ENCODE data around the gene SPAG6. TPM values are rescaled to one million over a fixed set of nuclear protein-coding genes. Genes with fewer than 3 reads are reported as not detected.

SPAG6 gene
- total and polyA plus RNA-seq, 2 of the 8 experiments (the other 6 are each of a cell fraction or from before 2014, with no cell fraction given) = 0.14 TPM; not detected in 1

DNA sequence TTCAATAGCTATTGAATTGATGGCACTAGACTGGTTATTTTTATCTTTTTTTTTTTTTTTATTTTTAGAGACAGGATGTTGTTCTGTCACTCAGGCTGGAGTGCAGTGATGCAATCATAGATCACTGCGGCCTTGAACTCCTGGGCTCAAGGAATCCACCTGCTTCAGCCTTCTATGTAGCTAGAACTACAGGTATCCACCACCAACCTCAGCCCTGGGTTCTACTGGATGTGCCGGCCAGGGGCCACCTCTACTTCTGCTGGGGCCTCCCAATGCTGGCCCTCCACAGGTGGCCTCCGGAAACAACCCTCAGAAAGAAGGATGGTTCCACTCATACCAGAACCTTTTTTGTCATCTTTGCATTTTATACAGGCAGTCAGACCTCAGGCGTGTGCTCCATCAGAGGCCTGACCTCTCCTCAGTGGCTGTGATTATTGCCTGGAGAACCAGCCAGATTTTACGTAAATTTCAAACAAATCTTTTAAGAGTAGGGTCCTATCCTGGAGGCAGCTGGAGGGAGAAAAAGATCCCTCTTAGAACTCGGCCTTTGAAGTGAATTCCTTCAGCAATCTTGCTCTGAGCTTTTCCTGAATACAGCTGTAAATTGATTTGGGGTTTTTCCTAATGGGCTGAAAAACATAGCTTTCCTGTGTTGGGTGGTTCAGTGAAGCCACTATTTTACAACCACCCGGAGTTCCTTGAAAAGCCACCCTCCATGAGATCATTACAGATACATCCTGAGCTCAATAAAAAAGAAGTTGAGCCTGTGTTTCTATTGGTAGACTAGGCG, 110.0 kb downstream of the SPAG6 start:
- H4K20me1 ChIP-seq (replicated peaks in 1 of 2; ENCODE audit: control insufficient read depth in 1 of 2, insufficient read depth in 2 of 2, low read length in 2 of 2) = no peaks in the 10 kb centered on the region
- H3K4me1 ChIP-seq (replicated peaks in 1 of 4; ENCODE audit: control insufficient read depth in 3 of 4, insufficient read depth in 4 of 4, low read length in 3 of 4) = no peaks in the 10 kb centered on the region
- no peaks in the 10 kb centered on the region for H3K79me2 ChIP-seq (ENCODE audit: control insufficient read depth in 1 of 2, insufficient read depth in 2 of 2, low read length in 2 of 2)
- FAIRE-seq = no peak
- H3K79me1 ChIP-seq (ENCODE audit: low read depth, low read length) = no peaks in the 10 kb centered on the region
- peak overlapping the region; percentile 66; the same call in 1 of the 2 replicates for H4K8ac ChIP-seq (ENCODE audit: extremely low read depth, insufficient read depth, low read length)
- no peak overlapping the region for H3K18ac ChIP-seq (ENCODE audit: extremely low read depth, low read length)
- H2BK5ac ChIP-seq (ENCODE audit: low read depth, low read length) = no peak overlapping the region
- POLR2A ChIA-PET (ENCODE audit: partially characterized antibody) = no interaction called here
- H3K9me3 ChIP-seq (ENCODE audit: insufficient read depth in 2 of 2, low read depth in 1 of 2, low read length in 1 of 2) = no peaks in the 10 kb centered on the region
- DNase-seq (ENCODE audit: low read depth in 1 of 2, low spot score in 2 of 2) = no peak
- H4K5ac ChIP-seq (ENCODE audit: insufficient read length, low read depth, low read length) = no peak overlapping the region
- no peak overlapping the region for H3K9ac ChIP-seq (replicated peaks in 1 of 4; ENCODE audit: extremely low read depth in 1 of 4, low read depth in 3 of 4, low read length in 3 of 4)
- no peak overlapping the region for H2BK20ac ChIP-seq (ENCODE audit: low read length)
- no peak overlapping the region for H2AFZ ChIP-seq (ENCODE audit: low read length)
- H3K23me2 ChIP-seq (ENCODE audit: low read depth, low read length) = no peaks in the 10 kb centered on the region
- H2BK12ac ChIP-seq (ENCODE audit: low read depth, low read length) = no peak overlapping the region
- no peak overlapping the region for H2AK5ac ChIP-seq (ENCODE audit: low read depth, low read length)
- no peak overlapping the region for H3K23ac ChIP-seq (ENCODE audit: insufficient read length)
- H4K91ac ChIP-seq (replicated peaks; ENCODE audit: insufficient read length, low read length) = no peak overlapping the region
- no peak overlapping the region for H3K14ac ChIP-seq (ENCODE audit: insufficient read length)
- no peak overlapping the region for H3K27ac ChIP-seq (ENCODE audit: low read depth, low read length)
- H3K56ac ChIP-seq (replicated peaks; ENCODE audit: insufficient read length, low read depth, low read length) = no peak overlapping the region
- H3K4me2 ChIP-seq (ENCODE audit: insufficient read depth in 1 of 2, low read depth in 2 of 2, low read length in 2 of 2) = no peak overlapping the region
- no peak overlapping the region for H2BK120ac ChIP-seq (replicated peaks; ENCODE audit: low read depth, low read length)
- WGBS, 2 experiments (ENCODE audit: extremely low coverage in 1 of 2, insufficient coverage in 1 of 2, insufficient read length in 1 of 2, insufficient replicate concordance in 2 of 2, low coverage in 1 of 2, low lambda C conversion rate in 2 of 2, missing lambda C conversion rate in 1 of 2) = 79% methylated on average over 8 of the region's 8 CpGs; no CpG with 5 or more reads in 1 of the 2 experiments
- no peaks in the 10 kb centered on the region for H3K36me3 ChIP-seq (ENCODE audit: control insufficient read depth in 2 of 4, insufficient read depth in 4 of 4, low read length in 3 of 4)
- CTCF ChIA-PET (ENCODE audit: partially characterized antibody) = interaction anchor here (0.6 to 1.5 kb wide), 5 partner anchors 9 to 462 kb away, joined by 3 to 4 read pairs (median 3); no protein-coding TSS in a partner anchor
- no peak overlapping the region for H3K4me3 ChIP-seq (ENCODE audit: extremely low read depth in 1 of 4, insufficient read depth in 2 of 4, low read depth in 3 of 4, low read length in 4 of 4)
- H3K4ac ChIP-seq (replicated peaks; ENCODE audit: insufficient read length, low read depth, low read length) = no peak overlapping the region
- H3K27me3 ChIP-seq (replicated peaks in 1 of 4; ENCODE audit: control insufficient read depth in 3 of 4, extremely low read depth in 1 of 4, insufficient read depth in 3 of 4, low read length in 3 of 4) = no peaks in the 10 kb centered on the region
- H2BK15ac ChIP-seq (ENCODE audit: low read length) = no peak overlapping the region
- TF ChIP-seq EGR1 (IDR thresholded peaks at IDR 0.05; ENCODE audit: borderline replicate concordance, low read depth, low read length) (no peak), ATF3 (IDR thresholded peaks at IDR 0.05; ENCODE audit: insufficient read depth, low read depth, low read length) (no peak), NANOG (IDR thresholded peaks at IDR 0.05; ENCODE audit: insufficient read depth, low read depth, low read length, poor library complexity, severe bottlenecking) (no peak), SRF (IDR thresholded peaks at IDR 0.05; ENCODE audit: low read depth, low read length) (no peak), SP4 (IDR thresholded peaks at IDR 0.05; ENCODE audit: low read length) (no peak), RBBP5 (IDR thresholded peaks at IDR 0.05; ENCODE audit: borderline replicate concordance, low read depth, low read length) (no peak)

All from H1 (cell line).